ENCODE results near the gene ARHGAP22. TPM values are rescaled to one million over a fixed set of nuclear protein-coding genes. Genes with fewer than 3 reads are reported as not detected.

The ARHGAP22 gene
- total RNA-seq, 1 experiment from 2014 or later: not detected

GRCh38 chr10:48568131-48568530 lies 36.7 kb downstream of the ARHGAP22 start:
- H3K36me3 ChIP-seq: no peaks in the 10 kb centered on the region
- H3K27ac ChIP-seq: no peak overlapping the region
- H3K9me3 ChIP-seq (replicated peaks): no peaks in the 10 kb centered on the region
- H3K4me1 ChIP-seq: no peaks in the 10 kb centered on the region
- no peak overlapping the region for H3K4me3 ChIP-seq
- DNase-seq: no peak
- no peaks in the 10 kb centered on the region for H3K27me3 ChIP-seq

DNA sequence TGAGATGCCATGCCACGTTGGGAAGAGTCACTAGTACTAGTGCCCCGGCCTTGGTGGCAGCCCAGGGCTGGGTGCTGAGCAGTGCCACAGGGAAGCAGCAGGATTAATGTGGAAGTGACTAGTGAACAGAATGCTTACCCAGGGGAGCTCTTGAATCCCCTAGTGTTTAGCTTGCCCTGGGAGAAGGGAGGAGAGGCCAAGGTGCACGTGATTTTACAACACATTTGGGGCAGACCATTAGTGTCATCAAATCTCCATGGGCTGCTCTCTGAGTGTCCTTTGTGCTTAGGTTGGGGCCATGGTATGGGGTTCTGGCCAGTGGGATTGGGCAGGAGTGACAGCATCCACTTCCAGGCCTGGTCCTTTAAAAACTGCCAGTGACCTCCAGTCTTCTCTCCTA lies 37.5 kb downstream of the ARHGAP22 start:
- H3K27me3 ChIP-seq: no peaks in the 10 kb centered on the region
- DNase-seq: no peak
- H3K4me1 ChIP-seq: no peaks in the 10 kb centered on the region
- H3K36me3 ChIP-seq: no peaks in the 10 kb centered on the region
- H3K27ac ChIP-seq: no peak overlapping the region
- H3K9me3 ChIP-seq (replicated peaks): no peaks in the 10 kb centered on the region
- H3K4me3 ChIP-seq: no peak overlapping the region

GRCh38 chr10:48564466-48565160 lies 40.3 kb downstream of the ARHGAP22 start:
- Histone ChIP-seq H3K27me3 (no peaks in the 10 kb centered on the region), H3K27ac (no peak overlapping the region), H3K36me3 (no peaks in the 10 kb centered on the region), H3K4me1 (no peaks in the 10 kb centered on the region), H3K4me3 (no peak overlapping the region), H3K9me3 (replicated peaks) (no peaks in the 10 kb centered on the region)
- DNase-seq: no peak

GRCh38 chr10:48557511-48558123 lies 47.3 kb downstream of the ARHGAP22 start:
- Histone ChIP-seq H3K9me3 (replicated peaks) (no peaks in the 10 kb centered on the region), H3K27me3 (no peaks in the 10 kb centered on the region), H3K4me3 (no peak overlapping the region), H3K4me1 (no peaks in the 10 kb centered on the region), H3K27ac (no peak overlapping the region), H3K36me3 (no peaks in the 10 kb centered on the region)
- DNase-seq: no peak

DNA sequence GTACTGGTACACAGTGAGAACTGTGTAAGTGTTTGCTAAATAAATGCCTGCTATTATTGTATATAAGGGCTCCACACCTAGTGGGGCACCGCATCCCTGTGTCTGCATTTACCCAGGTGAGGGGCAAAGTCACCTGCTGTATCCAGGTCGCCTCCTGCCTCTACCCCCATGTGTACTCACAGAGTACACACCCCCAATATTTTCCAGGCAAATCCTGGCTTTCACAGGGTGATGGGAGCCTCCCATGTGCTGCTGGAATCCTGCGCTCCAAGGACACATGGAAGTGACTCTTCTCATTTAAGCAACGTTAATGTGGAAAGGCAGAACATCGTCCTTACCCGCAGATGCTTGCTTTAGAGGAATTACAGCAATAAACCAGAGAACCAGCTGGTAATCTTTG lies 48.2 kb downstream of the ARHGAP22 start:
- Histone ChIP-seq H3K27ac (no peak overlapping the region), H3K9me3 (replicated peaks) (no peaks in the 10 kb centered on the region), H3K27me3 (no peaks in the 10 kb centered on the region), H3K4me1 (no peaks in the 10 kb centered on the region), H3K36me3 (no peaks in the 10 kb centered on the region), H3K4me3 (no peak overlapping the region)
- DNase-seq: no peak

DNA sequence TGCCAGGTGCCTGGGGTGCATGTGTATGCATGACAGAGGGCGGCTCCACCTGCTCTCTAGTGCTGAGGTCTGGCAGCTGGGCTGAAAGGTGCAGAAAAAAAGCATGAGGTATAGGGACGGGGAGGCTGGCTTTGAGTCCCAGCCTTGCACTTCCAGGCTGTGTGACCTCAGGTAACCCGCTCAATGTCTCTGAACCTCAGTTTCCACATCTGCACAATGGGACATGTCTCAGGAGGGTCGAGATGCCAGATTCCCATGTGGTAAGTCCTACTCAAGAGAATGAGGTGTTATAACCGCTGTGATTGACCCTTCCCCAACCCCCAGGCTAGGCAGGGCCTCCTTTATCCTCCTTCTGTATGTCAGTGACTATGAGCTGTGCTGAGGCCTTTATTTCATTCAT lies 48.8 kb downstream of the ARHGAP22 start:
- Histone ChIP-seq H3K4me1 (no peaks in the 10 kb centered on the region), H3K4me3 (no peak overlapping the region), H3K27ac (no peak overlapping the region), H3K36me3 (no peaks in the 10 kb centered on the region), H3K9me3 (replicated peaks) (no peaks in the 10 kb centered on the region), H3K27me3 (no peaks in the 10 kb centered on the region)
- DNase-seq: no peak

- Histone ChIP-seq H3K27ac (no peak overlapping the region), H3K36me3 (no peaks in the 10 kb centered on the region), H3K27me3 (no peaks in the 10 kb centered on the region), H3K4me3 (no peak overlapping the region), H3K4me1 (no peaks in the 10 kb centered on the region), H3K9me3 (replicated peaks) (no peaks in the 10 kb centered on the region)
- DNase-seq: no peak
Observed at GRCh38 chr10:48555310-48556042, 49.4 kb downstream of the ARHGAP22 start.

GRCh38 chr10:48554656-48555055 lies 50.2 kb downstream of the ARHGAP22 start:
- Histone ChIP-seq H3K4me1 (no peaks in the 10 kb centered on the region), H3K36me3 (no peaks in the 10 kb centered on the region), H3K4me3 (no peak overlapping the region), H3K9me3 (replicated peaks) (no peaks in the 10 kb centered on the region), H3K27me3 (no peaks in the 10 kb centered on the region), H3K27ac (no peak overlapping the region)
- DNase-seq: no peak

GRCh38 chr10:48554246-48554645 lies 50.6 kb downstream of the ARHGAP22 start:
- Histone ChIP-seq H3K4me3 (no peak overlapping the region), H3K9me3 (replicated peaks) (no peaks in the 10 kb centered on the region)
- no peak for DNase-seq

GRCh38 chr10:48552946-48553564 lies 51.8 kb downstream of the ARHGAP22 start:
- Histone ChIP-seq H3K36me3 (no peaks in the 10 kb centered on the region), H3K4me3 (no peak overlapping the region), H3K9me3 (replicated peaks) (no peaks in the 10 kb centered on the region), H3K4me1 (no peaks in the 10 kb centered on the region), H3K27ac (no peak overlapping the region), H3K27me3 (no peaks in the 10 kb centered on the region)
- no peak for DNase-seq

More at GRCh38 chr10:48554246-48554645, 50.6 kb downstream of the ARHGAP22 start:
- H3K27ac ChIP-seq: no peak overlapping the region
- H3K4me1 ChIP-seq: no peaks in the 10 kb centered on the region
- H3K27me3 ChIP-seq: no peaks in the 10 kb centered on the region
- no peaks in the 10 kb centered on the region for H3K36me3 ChIP-seq

- Histone ChIP-seq H3K4me3 (no peak overlapping the region), H3K27ac (no peak overlapping the region), H3K4me1 (no peaks in the 10 kb centered on the region), H3K27me3 (no peaks in the 10 kb centered on the region), H3K9me3 (replicated peaks) (no peaks in the 10 kb centered on the region), H3K36me3 (no peaks in the 10 kb centered on the region)
- DNase-seq: peak in 1 of 2 experiments; percentile 40
Observed at GRCh38 chr10:48551861-48552591, 52.8 kb downstream of the ARHGAP22 start.

GRCh38 chr10:48550977-48551376 lies 53.9 kb downstream of the ARHGAP22 start:
- H3K4me1 ChIP-seq: no peaks in the 10 kb centered on the region
- H3K4me3 ChIP-seq: no peak overlapping the region
- no peaks in the 10 kb centered on the region for H3K9me3 ChIP-seq (replicated peaks)
- H3K27me3 ChIP-seq: no peaks in the 10 kb centered on the region
- no peak overlapping the region for H3K27ac ChIP-seq
- no peak for DNase-seq
- H3K36me3 ChIP-seq: no peaks in the 10 kb centered on the region

GRCh38 chr10:48550071-48550691 lies 54.7 kb downstream of the ARHGAP22 start:
- Histone ChIP-seq H3K27me3 (no peaks in the 10 kb centered on the region), H3K4me1 (no peaks in the 10 kb centered on the region)

GRCh38 chr10:48549236-48549635 lies 55.6 kb downstream of the ARHGAP22 start:
- H3K27me3 ChIP-seq: no peaks in the 10 kb centered on the region
- no peaks in the 10 kb centered on the region for H3K9me3 ChIP-seq (replicated peaks)
- no peaks in the 10 kb centered on the region for H3K4me1 ChIP-seq
- H3K36me3 ChIP-seq: no peaks in the 10 kb centered on the region
- DNase-seq: no peak
- no peak overlapping the region for H3K27ac ChIP-seq
- no peak overlapping the region for H3K4me3 ChIP-seq

More at GRCh38 chr10:48550071-48550691, 54.7 kb downstream of the ARHGAP22 start:
- H3K9me3 ChIP-seq (replicated peaks): no peaks in the 10 kb centered on the region
- H3K27ac ChIP-seq: no peak overlapping the region
- H3K4me3 ChIP-seq: no peak overlapping the region
- H3K36me3 ChIP-seq: no peaks in the 10 kb centered on the region
- DNase-seq: no peak
